Activated naive CD4-positive, alpha-beta T cell treated with Interleukin-2 at 50 U/mL for 16 hours (primary cell): Measurements from ENCODE around the gene GNB4.
A peak's percentile ranks its signal among the peaks of the same experiment; 100 is the strongest.

Source experiments
- DNase-seq: peaks from one replicate; pipeline ENCODE4 v3.0.0-alpha.2; 2020

GNB4 gene

DNA sequence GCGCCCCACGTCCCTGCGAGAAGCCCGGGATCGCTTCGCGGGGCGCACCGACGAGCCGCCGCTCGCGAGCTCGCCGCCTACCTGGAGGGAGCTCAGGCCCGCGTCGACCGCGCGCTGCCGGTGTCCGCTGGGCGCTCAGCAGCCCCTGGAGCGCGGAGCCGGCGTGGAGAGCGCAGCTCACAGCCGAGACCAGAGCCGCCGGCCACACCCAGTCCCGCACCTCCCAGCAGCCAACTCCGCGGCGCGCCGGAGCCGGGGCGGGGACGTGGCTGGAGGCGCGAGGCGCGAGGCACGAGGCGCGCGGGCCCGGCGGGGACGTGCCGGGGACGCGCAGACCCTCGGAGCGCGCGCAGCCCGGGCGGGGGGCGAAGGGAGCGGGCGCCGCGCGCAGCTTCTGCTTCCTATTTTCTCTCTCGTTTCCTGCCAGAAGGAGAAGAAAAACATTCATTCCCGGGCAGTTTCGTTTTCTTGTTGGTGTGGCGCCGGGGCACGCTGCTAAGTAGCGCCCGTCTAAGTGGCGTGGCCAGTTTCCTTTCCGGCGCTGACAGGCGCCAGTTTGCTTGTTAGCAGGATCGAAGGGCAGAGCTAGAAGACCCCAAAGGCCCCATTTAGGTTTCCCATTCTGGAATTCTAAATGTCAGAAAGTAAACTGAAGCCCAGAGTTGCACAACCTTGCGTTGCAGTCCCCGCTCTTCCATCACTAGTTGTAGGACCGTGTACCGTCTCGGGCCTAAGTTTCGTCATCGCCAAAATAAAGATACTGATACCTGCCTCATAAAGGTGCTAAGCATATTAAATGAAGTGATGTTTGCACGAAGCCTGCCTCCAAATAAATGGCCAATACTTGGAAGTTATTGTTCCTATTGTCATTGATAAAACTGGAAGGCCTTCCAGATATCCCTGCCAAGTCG lies at the start of gene GNB4:
GNB4 (minus strand) TSS at position 206 of the 911 bp plus-strand sequence. CDS start 25,270 bp downstream, outside the sequence.
- DNase-seq: peak; percentile 35

DNA sequence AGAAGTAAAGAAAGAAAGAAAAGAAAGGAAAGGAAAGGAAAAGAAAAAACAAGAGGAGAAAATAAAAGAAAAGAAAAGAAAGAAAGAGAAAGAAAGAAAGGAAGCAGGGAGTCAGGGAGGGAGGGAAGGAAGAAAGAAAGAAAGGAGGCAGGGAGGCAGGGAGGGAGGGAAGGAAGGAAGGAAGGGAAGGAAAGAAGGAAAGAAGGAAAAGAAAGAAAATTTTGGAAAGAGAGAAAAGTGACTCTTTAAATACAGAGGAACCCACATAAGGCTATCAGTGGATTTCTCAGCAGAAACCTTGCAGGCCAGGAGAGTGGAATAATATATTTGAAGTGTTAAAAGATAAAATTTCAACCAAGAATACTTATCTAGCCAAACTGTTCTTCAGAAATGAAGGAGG lies 44.2 kb upstream of the GNB4 start:
- no peak for DNase-seq

DNA sequence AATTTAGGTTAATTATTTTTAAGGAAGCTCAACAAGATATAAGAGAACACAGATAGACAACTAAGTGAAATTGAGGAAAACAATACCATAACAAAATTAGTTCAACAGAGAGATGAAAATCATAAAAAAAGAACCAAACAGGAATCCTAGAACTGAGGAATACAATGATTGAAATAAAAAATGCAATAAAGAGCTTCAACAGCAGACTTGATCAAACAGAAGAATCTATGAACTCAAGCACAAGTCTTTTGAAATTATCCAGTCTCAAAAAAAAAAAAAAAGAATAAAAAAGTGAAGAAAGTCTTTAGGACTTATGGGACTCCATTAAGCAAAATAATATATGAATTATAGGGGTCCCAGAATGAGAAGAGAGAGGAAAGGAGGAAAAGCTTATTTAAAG lies 42.0 kb upstream of the GNB4 start:
- no peak for DNase-seq

DNA sequence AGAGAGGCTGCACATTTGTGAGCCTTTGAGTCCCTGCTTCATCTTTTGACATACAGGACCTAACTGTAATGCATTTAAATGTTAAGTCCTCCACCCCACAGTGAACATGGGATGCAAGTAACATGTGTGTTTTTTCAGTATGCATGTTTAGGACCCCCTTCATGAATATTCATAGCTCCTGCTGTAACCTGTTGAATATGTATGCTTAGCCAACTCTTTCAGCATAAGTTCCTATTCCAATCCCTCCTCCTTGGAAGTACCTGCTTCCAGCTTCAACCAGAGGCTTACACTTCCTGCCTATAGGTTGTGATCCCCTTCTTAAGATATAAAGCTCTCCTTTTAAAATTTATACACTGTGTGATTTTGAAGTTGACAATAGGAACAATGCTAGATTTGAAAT lies 36.9 kb upstream of the GNB4 start:
- no peak for DNase-seq

DNA sequence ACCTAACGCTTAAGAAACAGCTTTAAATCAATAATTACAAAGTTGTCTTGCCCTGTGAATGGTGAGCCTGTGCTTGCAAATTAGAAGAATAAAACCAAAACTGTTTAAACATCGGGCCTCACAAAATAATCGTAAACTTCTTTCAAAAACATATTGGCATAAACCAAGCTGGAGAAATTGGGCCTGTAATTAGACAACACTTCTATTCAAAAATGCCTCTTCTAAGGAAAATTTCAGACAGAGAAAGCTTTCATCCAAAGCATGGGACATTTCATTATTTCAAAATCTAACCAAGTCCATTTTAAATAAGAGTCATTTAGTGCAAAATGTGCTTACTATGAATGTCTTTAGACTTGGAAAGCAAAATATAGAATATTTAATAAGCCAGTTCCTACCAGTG lies 35.5 kb upstream of the GNB4 start:
- no peak for DNase-seq

DNA sequence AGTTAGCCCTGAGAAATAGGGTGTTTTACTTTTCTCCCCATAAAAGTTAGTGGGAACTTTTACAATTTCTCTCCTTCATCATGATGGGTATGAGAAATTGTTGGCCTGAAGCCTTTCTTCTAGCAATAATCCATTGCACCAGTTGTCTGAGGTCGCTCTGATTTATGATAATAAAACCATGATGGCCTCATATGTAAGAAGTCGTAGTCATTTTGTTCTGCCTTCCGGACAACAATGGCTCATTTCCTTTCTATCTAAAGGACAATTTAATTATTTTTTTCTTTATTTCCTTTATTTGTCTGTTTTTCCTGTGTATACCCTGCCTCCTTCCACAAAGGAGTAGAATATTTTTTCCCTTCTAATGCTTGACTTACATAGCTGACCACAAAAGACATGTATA lies 31.6 kb upstream of the GNB4 start:
- DNase-seq: no peak

DNA sequence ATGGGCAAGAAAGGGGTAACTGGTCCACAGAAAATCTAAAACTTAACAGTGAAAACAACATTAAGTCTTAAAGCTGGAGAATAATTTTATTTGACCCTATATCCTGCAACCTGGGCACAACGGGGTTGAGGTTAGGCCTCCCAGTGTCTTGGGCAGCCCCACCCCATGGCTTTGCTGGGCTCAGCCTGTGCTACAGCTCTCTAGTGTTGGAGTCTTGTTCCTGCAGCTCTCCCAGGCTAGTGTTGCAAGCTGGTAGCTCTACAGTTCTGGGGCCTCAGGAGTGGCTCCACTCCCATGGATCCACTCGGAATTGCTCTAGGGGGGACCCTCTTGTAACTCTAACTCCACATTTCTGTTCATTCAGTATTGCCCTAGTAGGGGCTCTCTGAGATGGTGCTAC lies 24.9 kb upstream of the GNB4 start:
- no peak for DNase-seq

DNA sequence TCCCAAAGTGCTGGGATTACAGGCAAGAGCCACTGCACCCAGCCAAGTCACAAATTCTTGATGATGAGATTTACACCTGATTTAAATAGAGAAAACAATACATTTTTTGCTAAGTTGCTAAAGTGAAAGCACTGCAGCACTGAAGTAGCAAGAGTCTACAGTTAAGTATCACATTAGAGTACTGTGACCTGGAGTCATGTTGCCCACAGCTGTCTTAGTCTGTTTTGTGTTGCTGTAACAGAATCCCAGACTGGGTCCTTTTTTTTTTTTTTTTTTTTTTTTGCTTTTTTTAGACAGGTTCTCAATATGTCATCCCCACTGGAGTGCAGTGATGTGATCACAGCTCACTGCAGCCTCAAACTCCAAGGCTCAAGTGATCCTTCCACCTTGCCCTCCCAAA lies 23.2 kb upstream of the GNB4 start:
- DNase-seq: no peak

DNA sequence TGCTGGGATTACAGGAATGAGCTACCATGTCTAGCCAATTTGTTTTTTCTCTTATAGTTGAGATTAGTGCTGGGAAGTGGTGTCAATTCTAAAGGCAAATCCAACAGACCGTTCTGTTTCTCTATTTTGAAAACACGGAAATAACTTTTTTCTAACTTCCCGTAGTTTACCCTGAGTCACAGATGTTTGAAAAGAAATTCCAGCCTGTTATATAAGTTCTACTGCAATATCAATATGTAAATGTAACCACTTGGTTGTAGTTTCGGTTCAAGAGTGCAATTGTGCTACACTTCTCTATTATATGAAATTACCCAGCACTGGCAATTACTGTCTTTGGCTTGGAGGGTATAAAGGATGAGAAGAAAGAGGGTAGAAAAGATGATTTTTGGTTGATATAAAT lies 22.3 kb upstream of the GNB4 start:
- no peak for DNase-seq

DNA sequence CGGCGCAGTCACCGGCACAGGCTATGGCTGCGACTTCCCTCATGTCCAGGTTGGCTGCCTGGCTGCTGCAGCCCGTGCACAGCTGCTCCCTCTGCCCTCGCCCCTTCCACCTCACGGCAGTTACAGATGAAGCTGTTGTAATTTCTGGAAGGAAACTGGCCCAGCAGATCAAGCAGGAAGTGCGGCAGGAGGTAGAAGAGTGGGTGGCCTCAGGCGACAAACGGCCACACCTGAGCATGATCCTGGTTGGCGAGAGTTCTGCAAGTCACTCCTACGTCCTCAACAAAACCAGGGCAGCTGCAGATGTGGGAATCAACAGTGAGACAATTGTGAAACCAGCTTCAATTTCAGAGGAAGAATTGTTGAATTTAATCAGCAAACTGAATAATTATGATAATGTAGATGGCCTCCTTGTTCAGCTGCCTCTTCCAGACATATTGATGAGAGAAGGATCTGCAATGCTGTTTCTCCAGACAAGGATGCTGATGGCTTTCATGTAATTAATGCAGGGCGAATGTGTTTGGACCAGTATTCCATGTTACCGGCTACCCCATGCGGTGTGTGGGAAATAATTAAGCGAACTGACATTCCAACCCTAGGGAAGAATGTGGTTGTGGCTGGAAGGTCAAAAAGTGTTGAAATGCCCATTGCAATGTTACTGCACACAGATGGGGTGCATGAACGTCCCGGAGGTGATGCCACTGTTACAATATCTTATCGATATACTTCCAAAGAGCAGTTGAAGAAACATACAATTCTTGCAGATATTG lies 13.2 kb upstream of the GNB4 start:
- DNase-seq: no peak

DNA sequence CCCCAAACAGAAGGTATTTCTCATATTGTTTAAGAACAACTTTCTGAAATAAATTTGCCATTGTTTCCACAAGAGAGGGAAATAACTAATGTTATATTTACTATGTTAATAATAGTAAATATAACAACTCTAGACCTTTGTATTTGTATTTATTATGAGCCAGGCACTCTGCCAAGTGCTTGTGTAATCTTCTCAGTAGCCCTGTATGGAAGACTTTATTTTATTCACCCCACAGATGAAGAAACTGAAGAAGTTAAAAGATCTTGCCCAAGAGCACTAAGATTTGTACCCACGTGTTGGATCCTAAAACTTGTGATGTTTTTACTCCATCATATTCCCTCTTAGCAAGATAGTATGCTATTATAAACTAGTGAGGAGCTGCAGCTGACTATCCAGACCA lies 12.0 kb upstream of the GNB4 start:
- DNase-seq: no peak

DNA sequence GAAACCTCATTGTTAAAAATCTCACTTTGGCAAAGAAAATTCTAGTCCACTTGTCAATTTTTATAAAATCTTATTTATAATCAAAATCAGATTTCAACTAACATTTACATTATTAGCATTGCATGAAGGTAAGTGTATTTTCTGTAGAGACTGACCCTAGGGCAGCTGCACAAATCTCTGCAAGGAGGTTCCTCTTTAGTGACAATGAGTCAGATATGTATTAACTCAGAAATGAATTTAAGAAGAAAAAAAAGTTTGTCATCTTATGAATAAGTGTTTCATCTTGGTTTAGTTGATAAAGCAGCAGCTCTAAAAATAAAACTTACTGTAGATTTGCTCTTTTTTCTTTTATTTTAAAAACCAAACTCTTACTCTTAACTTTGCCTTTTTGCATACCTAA lies 9.0 kb upstream of the GNB4 start:
- DNase-seq: no peak

DNA sequence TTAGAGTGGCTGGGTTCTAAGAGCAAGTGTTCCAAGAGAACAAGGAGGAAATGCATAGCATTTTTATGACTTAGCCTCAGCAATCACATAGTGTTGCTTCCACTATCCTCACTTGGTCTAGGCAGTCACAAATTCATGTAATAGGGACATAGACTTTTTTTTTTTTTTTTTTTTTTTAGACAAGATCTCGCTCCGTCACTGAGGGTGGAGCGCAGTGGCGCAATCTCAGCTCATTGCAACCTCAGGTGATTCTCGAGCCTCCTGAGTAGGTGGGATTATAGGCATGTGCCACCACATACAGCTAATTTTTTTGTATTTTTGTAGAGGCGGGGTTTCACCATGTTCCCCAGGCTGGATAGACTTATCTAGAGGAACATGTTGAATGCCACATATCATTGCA lies 4.7 kb upstream of the GNB4 start:
- no peak for DNase-seq

DNA sequence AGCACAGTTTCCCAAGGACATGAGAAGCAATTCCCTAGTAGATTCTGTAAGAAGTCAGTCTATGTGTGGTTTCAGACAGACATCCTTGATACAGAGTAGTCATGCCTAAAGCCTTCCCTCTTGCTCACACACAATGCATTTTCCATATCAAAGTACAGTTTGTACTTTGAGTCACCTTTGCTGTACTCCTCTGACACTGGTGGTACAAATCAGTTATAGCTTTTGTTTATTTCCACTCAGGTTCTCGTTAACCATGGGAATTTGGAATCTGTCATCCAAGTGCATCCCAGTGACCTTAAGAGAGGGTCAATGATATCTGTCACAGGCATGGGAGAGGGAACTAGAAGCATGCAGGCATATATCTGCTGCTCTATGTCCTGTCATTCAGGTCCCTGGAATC lies 3.6 kb upstream of the GNB4 start:
- DNase-seq: no peak

DNA sequence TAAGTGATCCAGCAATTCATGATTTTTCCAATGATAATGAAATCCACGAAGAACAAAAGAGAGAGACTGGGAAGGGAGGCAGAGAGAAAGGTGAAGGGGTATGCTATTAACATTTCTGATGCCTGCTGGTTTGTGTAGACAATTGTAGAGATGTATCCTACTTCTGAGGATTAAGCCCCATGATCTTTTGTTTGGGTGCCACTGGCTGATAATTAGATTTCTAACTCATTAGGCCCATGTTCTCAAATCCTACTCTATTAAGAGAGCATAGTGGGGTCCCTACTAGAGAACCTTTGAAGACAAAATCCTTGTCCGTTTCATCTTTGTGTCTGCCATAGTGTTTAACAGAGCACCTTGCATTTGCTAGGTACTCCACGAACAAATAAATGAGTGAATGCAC lies 2.7 kb upstream of the GNB4 start:
- DNase-seq: no peak

DNA sequence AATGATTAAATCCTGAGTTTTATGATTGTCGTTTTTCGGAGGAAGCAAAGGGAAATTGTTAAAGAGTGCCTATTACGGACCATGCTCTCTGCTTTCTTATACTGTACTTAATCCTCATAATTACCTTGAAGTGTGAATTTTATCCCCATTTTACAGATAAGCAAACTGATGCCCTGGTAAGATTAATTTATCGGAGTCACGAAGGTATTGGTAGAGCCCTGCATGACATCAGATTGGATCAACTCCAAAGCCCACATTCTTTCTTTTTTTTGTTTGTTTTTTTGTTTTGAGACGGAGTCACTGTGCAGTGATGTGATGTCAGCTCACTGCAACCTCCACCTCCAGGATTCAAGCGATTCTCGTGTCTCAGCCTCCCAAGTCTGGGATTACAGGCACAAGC lies 1.6 kb upstream of the GNB4 start:
- DNase-seq: no peak

DNA sequence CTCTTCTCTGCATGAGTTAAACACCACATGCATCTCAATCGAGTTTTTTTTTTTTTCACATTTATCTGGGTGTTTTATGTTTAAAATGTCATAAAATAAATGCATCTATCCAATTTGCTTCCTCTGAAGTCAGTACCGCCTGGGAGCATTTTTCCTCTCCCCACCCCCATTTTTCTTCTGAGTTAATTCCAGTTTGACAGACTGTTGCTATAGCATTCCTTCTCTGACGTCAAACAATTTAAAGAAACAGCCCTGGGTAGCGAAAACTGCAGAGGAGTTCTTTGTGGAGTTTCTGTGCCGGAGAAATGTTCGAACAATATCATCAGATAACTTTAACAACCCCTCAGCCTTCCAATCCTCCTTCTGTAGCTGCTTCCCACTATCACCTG lies 900 bp upstream of the GNB4 start:
- no peak for DNase-seq

DNA sequence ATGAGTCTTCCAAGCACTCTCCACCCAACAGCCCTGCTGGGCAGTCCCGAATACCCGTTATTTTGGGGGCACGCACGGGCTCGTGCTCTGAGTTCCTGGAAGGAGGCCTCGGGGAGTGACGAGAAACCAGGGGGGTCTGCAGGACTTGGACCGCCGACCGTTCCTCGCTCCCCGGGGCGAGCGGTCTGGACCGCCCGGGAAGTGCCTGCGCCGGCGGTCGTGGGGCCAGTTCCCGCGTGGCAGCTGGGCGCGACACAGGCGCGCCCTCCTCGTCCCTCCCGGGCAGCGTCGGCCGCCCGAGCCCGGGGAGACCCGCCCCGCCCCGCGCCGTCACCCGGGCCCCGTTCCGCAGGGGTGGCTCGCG lies 387 bp downstream of the GNB4 start:
- DNase-seq: peak; percentile 7

DNA sequence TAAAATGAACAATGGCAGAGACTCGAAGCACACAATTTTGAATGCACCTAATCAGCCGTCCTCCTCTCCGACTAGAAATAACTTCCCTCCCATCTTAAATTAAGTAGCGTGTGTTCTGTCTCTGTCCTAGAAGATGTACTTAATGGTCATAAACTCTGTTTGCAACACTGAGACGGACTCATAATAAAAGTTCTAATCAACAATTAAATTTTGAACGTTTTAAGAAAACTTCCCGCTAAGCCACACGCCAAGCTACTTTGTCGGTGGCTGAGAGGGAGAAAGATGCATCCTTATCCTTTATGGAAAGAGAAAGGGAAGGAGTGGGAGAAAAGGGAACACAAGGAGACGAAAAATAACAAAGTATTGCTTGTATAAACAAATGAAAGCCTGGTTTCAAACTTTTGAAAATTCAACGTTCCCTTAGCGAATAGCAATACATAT lies 989 bp downstream of the GNB4 start:
- no peak for DNase-seq

DNA sequence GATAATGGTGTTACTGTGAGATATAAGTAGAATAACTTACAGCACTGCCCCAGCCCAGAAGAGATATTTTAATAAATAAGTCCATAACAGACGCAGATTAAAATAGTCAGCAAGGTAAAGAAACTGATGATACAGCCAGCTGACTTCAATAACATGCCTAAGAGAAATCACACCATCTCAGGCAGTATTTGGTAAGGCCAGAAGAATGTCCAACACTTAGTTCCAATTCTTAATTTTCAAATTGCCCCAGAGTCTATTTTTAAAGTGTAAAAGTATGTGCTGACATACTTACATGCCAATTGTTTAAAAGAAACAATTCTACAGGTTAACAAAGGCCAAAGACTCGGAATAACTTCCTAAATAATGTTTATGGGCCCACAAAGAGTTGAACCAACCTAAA lies 1.6 kb downstream of the GNB4 start:
- no peak for DNase-seq

DNA sequence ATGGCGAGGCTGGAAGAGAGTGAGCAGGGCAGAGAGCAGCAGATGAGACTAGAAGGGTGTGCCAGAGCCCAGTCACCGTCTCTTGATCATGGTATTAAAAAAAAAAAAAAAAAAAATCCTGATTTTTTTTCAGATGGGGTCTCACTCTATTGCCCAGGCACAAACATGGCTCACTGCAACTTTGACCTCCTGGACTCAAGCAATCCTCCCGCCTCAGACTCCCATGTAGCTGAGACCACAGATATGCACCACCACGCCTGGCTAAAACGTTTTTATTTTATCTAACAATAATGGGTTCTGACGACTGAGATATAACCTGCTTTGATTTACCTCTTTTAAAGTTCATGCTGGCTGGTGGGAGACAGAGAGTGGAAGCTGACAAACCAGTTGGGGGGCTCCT lies 4.0 kb downstream of the GNB4 start:
- DNase-seq: no peak

DNA sequence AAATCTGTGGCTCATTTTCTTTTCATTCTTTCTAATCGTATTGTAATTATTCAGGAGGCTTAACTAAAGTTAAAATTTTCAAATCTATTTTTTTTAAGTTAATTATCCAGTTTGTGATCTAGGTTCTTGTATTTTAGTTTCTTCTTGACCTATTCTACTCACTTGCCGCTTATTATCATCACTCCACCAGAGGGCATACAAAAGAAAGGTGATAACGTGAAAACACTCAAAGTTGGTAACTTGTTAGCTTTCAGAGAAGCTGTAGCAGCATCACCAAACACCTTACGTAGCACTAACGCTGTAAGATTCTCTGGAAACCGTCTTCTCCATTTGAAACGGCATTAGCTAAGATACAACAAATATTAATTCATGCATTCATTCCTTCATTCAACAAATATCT lies 4.8 kb downstream of the GNB4 start:
- DNase-seq: no peak

DNA sequence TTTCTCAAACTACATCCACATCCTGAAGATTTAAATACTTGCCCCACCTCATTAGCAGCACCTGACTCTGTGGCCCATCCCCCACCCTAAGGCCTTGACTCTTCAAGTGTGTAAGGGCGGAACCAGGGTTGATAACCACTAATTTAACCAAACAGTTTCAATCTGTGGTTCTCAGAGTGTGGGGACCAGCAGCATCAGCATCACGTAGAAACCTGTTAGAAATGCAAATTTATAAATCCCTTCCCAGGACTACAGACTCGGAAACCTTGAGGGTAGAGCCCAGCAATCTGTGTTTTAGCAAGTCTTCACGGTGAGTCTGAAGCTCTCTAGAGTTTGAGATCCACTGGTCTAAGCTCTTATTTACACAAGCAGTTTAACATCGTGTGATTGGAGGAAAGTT lies 12.4 kb downstream of the GNB4 start:
- DNase-seq: no peak

DNA sequence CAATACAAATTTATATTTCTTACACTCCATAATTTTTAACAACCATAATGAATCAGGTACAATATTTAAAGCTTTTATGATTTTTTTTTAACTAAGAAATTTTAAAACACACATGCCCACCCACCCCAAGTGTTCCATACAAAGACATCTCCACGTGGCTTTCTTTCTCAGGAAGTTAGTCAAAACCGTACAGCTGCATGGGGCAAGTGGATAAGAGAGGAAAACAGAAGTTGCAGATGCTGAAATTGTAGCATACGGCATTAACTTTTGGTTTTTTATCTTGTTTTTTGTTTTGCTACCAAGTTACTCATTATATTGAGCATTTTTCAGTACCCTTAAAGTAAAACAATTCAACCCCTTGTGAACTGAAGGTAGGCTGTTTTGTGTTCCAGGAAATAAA lies 14.8 kb downstream of the GNB4 start:
- no peak for DNase-seq

DNA sequence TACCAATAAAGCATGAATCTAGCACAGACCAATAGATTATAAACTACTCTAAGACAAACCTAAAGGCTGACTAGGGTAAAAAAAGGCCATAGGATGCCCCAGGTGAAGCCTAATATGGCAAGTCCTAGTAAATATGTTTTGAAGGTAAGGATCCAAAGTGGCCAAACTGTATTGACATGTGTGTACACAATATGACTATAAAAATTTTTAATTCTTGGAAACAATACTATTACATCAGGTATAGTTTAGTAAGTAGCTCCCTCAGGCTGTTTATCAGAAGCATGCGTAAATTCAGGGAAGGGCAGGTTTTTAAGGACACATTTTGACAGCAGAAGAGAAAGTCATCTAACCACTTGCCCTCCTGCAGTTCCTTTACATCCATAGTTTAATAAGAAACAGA lies 18.8 kb downstream of the GNB4 start:
- DNase-seq: no peak
